Kidney capillary endothelial cell (primary cell): Measurements from ENCODE around the gene CCKAR.
"Not testable (repeated sequence)": the region's sequence is repeated elsewhere in the genome, so short reads cannot be mapped to it uniquely, and the experiment has no call there.

Experiments used
- DNase-seq: peaks from one replicate; pipeline ENCODE4 v3.0.0-alpha.2; 2018; ENCODE audit warnings: low spot score

Gene CCKAR

DNA sequence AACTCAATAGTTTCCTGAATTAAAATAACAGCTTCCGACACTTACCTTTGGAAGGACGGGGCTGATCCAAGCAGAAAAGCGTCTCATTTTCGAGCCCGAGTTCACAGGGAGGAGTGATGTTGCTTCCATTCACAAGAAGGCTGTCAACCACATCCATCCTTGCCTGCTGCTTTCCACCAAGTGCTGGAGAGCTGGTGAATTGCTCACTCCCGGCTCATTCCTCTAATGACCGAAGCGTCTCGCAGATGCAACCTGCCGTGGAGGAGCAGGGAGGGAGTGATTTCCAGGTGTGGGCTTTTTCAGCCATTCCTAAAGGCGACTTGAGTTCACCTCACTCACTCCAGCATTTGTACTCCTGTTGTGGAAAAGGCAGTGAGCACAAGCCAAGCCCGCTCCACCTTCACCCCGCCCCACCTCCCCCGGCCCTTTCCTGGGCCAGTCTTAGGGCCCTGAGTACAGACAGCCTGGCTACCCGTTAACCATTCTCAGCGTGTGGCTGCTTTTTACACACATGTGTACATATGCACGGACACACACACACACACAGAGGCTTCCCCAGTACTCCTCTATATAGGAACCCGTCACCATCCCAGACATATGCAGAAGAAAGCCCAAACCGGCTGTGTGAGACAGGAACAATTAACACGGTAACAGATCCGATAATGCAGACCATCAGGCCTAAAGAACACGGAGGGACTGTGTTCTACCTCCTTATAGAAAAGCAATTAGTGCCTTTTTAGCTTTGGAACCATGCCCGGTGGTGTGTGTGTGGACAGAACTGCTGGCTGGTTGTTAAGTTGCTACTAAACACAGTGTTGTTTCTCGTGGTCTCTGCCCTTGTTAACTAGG is at the start of gene CCKAR:
Gene CCKAR (minus strand): TSS at position 374 of the 849 bp plus-strand sequence. CDS start 217 bp downstream, at position 157.
- no peak for DNase-seq

GRCh38 chr4:26533685-26534084 is 43.4 kb upstream of the CCKAR start:
- DNase-seq, result no peak

DNA sequence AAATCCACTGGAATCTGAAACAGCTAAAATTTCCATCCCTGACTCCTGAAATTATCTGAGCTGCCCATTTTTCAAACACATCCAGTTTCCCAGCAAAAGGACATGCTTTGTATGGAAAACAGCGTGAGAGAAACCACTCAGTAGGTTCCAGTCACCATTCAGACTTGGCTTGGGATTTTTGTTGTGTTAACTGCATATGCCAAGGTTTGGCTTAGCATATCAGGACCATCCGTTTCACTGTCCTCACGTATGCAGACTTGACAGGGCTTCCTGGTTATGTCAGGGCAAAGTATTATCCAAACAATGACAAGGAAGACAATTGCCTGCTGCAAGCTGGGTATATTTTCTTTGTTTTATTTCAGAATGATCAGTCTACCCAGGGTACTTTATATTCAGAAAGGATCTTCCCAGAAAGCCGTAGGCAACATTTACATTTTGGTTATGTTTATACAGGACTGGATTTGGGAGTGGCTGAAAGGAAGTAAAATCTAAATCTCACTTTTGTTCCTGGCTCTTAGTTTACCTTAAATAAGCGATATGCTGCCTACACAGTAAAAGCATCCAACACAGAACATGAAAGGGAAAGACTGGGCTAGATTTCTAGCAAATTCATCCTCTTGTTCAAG is 41.3 kb upstream of the CCKAR start:
- no peak for DNase-seq

DNA sequence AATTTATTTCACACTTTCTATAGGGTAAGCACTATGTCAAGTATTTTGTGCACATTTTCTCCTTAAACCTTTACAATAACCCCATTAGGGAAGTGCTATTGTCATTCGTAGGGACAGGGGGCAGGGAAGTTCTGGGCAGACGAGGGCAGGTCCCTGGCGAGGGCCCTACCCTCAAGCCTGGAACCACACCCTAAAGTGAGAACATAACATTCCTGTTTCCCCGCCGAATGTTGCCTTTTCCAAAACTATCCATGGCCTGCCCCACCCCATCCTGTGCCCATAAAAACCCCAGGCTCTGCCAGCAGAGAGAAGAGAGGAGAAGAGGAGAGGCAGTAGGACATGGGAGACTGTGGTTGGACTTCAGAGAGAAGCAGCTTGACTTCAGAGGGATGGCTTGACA is 39.8 kb upstream of the CCKAR start:
- no peak for DNase-seq

DNA sequence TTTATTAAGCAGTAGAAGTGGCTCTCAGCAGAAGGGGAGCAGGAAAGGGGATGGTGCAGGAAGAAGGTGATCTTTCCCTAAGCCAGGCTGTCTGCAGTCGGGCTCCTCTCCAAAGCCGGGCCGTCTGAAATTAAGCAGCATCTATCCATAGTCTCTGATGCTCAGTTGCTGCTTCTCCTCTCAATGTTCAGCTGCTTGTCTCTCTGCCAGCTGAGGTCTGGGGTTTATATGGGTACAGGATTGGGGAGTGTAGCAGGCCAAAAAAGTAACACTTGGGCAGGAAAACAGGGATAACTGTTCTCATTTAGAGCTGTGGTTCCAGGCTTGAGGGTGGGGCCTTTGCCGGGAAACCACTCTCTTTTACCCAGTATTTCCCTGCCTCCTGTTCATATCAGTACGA is 39.2 kb upstream of the CCKAR start:
- no peak for DNase-seq

DNA sequence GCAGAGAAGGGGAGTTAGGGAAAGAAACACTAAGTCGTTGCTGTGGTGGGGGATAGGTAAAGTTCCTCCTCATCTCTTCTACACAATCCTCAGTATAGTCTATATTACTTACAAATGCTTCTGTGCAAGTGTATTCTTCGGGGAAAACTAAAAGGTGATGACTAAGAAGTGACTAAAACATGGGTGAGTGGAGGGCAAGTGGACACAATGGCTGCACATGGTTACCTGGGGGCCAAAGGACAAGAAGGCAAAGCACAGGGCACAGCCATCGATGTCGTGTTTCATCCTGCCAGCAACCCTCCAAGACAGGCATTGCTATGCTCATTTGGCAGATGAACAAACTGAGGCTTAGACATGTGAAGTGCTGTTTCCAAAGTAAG is 35.5 kb upstream of the CCKAR start:
- no peak for DNase-seq

DNA sequence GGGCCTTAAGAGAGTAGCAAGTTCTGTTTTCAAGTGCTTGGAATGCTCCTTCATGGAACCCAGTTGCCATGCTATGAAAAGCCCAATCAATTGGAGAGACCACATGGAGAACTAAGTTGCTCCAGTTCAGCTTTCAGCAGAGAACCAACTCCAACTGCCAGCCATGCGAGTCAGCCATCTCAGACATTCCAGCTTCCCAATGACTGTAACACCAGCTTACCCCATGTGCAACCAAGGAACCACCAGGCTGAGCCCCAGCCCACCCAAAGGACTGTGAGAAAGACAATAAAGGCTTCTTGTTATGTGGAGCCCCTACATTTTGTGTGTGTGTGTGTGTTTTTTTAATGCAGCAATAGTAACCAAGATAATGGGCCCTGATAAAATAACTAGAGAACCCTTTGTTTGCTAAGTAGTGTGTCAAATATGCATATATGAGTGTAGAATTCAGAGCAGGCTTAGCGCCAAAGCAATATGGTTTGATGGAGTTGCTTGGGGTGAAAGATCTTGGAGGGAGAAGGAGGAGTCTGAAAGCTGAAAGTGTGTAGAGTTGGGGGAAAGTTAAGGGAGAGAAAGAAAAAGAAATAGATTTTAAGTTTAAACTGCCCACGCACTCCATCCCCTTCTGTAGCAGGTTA is 35.0 kb upstream of the CCKAR start:
- no peak for DNase-seq

GRCh38 chr4:26524011-26524410 is 33.7 kb upstream of the CCKAR start:
- DNase-seq, result no peak

DNA sequence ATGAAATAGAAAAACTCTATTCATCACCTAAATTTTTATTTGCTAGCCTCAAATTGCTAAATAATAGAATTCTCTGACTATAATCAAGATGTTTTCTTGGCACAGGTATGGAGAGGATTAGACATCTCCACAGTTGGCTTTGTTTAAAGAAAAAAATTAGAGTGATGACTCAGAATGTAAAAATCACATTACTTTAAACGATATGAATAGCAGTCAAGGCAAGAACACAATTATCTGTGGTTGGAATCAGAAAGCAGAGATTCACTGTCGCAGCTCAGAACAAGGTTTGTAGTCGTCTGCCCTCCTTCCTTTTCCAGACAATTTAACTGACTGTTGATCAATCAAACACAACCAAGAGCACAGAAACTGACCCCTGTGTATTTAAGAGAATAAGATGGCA is 32.2 kb upstream of the CCKAR start:
- DNase-seq, result no peak

DNA sequence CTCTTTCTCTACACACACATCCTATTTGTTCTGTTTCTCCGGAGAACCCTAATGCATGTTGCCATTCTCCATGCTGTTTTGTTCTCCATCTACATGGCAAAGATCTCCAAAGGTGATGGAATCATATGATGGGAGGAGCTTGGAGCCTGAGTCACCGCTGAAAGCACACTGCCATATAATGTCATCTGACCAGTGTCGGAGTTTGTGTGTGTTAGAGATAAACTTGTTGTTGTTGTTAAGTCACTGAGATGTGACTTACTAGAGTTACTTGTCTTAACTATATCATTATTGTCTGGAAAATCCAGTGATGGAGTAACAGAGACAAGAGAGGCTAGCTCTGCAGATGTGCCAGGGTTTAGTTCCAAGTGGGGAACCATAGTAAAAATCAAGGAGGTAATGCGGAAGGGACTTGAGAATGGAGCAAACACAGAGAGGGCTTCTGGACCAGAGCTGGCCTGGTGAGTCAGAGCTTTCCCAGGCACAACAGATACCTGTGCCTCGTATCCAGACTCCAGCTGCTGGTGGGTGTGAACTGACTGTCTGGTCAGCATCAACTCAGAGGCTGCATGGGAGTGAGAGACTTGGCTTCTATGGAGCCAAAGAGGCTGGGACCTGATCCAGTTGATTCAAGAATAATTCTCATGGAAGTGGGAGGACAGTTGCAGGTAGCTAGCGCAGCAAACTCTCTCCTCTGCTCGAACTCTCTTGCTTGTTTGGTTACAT is 30.6 kb upstream of the CCKAR start:
- DNase-seq, result no peak

DNA sequence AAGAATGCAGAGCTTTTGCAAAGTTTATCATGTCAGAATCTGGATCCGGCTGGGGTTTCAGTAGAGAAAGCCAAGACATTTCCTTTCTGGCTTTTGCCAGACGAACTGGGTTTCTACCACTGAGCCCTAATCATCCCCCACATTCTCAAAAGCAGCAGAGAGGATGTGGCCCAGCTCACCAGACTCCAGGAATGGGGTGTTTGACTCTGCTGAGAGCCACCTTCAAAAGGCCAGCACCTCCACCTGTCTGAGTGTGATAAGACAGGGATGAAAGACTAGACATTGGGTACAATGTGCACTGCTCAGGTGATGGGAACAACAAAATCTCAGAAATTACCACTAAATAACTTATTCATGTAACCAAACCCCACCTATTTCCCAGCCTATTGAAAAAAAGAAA is 25.7 kb upstream of the CCKAR start:
- DNase-seq, result no peak

DNA sequence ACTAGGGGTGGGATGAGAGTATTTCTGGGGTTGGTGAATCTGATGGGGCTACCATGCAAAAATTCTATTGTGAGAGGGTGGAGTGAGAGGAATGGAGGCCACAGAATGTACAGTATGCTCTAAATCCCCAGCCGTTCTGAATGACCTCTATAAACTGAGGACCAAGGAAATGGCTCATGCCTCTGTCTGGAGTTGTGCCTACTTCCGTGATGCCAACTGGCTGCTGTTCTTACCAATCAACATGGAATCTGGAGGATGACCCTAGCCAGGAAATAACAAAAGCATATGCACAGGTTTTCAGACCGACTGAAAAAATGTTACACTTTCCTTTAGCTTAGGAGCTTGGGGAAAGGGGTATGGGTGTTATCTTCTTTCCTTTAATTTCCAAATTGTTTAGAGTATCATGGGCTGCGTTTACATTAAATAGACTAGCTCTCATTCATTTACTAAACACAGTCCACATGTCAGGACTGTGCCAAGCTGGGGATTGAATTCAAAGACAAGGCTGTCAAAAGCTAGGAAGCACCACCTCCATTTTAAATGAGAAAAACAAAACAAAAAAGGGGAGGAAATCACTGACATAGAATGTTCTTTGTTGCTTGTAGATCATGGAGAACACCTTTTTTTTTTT is 20.2 kb upstream of the CCKAR start:
- DNase-seq, result no peak

- DNase-seq, result no peak
Measured at GRCh38 chr4:26509681-26510333, 19.5 kb upstream of the CCKAR start.

DNA sequence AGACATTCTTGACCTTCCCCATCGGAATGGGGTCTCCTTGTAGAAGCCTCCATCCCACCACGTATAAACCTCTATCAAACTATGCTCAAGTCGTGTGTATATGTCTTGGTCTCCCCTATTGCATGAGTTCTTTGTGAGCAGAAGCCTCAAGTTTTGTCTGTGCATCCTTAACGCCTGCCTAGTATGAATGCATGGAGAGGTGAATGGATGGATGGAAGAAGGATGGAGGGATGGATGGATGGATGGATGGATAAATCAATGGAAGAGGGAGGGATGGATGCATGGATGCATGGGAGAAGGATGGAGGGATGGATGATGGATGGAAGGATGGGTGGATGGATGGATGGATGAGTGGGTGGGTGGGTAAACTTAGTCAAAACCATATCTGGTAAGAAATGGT is 17.0 kb upstream of the CCKAR start:
- DNase-seq, result no peak

- no peak for DNase-seq
Measured at GRCh38 chr4:26503844-26504243, 13.6 kb upstream of the CCKAR start.

GRCh38 chr4:26503427-26503826 is 13.1 kb upstream of the CCKAR start:
- no peak for DNase-seq

GRCh38 chr4:26500565-26500999 is 10.3 kb upstream of the CCKAR start:
- not testable (repeated sequence) for DNase-seq

- no peak for DNase-seq
Measured at GRCh38 chr4:26496207-26496783, 6.0 kb upstream of the CCKAR start.

- no peak for DNase-seq
Measured at GRCh38 chr4:26493461-26493860, 3.2 kb upstream of the CCKAR start.

- no peak for DNase-seq
Measured at GRCh38 chr4:26491449-26492170, 1.3 kb upstream of the CCKAR start.

GRCh38 chr4:26490960-26491284 is 638 bp upstream of the CCKAR start:
- DNase-seq, result no peak
